IPS DF 6.9 (cell line): ENCODE data around the gene DISP3.

ENCODE experiments used
- DNase-seq: peaks from one replicate; pipeline ENCODE4 v3.0.0-alpha.2; 2013; ENCODE audit warnings: low read depth, low spot score
- H3K27ac ChIP-seq: one replicate; pipeline ENCODE4 v1.5.1; 2013; ENCODE audit warnings: low read length, control low read depth
- H3K27me3 ChIP-seq: 2 replicates; pipeline ENCODE4 v1.6.1; 2013; ENCODE audit warnings: mild to moderate bottlenecking, low read length; ENCODE audit not compliant: control insufficient read depth, insufficient read depth
- H3K36me3 ChIP-seq: 2 replicates; pipeline ENCODE4 v1.6.1; 2013; ENCODE audit warnings: low read length; ENCODE audit not compliant: control insufficient read depth, insufficient read depth
- H3K4me1 ChIP-seq: 2 replicates; pipeline ENCODE4 v1.6.1; 2013; ENCODE audit warnings: low read length; ENCODE audit not compliant: control insufficient read depth, insufficient read depth
- H3K4me3 ChIP-seq: 2 replicates; pipeline ENCODE4 v1.5.1; 2013; ENCODE audit warnings: mild to moderate bottlenecking, low read length
- H3K9me3 ChIP-seq: 2 replicates; pipeline ENCODE4 v1.6.1; 2013; ENCODE audit warnings: low read length, inconsistent platforms; ENCODE audit not compliant: control insufficient read depth, insufficient read depth
- WGBS: extraction: QIAGEN DNeasy Blood & Tissue Kit; methylation state at CpG from one replicate; pipeline ENCODE4 v1.1.7; 2013; ENCODE audit warnings: mixed read lengths, missing lambda C conversion rate; ENCODE audit not compliant: insufficient read length, insufficient coverage; 5-methylcytosine and 5-hydroxymethylcytosine counted together

Gene DISP3

DNA sequence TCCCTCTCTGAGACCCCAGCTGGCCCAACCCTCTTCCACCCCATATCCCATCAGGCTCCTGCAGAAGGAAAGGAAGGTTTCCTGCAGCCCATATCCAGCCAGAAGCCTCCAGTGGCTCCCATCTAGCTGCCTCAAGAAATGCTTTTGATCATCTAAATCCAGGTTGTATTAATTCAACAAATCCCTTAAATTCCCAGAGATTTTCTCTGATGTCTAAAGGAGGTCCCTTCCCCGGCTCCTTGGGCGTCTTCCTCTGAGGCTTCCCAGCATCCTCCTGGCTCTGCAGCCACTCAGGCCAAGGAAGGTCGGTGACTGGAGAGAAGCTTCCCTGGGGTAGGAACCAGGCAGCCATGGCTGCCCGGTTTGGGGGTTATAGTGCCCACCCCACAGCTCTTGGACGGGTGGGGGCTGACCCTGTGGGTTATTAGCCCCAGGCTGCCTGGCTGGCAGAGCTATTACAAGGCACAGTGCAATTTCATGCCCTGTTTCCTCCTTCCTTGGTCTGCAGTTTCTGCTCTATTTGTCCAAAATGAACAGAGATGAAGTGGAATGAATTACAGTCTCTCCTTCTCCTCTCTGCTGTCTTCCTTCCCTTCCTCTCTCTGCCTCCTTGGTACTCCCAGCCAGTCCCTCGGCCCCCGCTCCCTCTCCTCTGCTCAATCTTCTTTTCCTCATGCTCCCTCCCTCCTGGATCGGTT is 34.8 kb upstream of the DISP3 start:
- Histone ChIP-seq H3K4me1 (no peaks in the 10 kb centered on the region), H3K9me3 (no peaks in the 10 kb centered on the region), H3K4me3 (no peak overlapping the region), H3K36me3 (peaks cover 3% of the 10 kb centered on the region; the same call in 1 of the 2 replicates), H3K27ac (no peak overlapping the region), H3K27me3 (no peaks in the 10 kb centered on the region)
- no peak for DNase-seq
- no CpG with 5 or more reads among the region's 8 CpGs for WGBS

DNA sequence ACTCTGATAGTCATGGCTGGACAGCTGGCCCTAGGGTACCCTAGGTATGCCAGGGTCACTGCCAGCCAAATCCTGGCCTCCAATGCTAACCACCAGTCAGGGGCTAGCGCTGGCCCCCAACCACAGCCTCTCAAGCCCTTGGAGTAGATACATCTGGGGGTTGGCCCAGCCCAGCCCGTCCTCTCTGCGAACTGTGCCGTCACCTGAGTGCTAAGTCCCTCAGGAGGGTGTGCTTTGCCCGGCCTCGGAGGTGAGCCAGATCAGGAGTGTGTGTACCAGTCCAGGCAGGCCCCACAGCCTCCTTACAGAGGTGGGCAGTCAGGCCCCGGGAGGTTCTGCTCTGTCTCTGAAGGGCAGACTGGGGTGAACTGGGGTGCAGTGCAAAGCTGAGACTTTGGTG is 34.0 kb upstream of the DISP3 start:
- no CpG with 5 or more reads among the region's 7 CpGs for WGBS
- Histone ChIP-seq H3K36me3 (peaks cover 3% of the 10 kb centered on the region; the same call in 1 of the 2 replicates), H3K9me3 (no peaks in the 10 kb centered on the region), H3K4me1 (no peaks in the 10 kb centered on the region), H3K27me3 (no peaks in the 10 kb centered on the region), H3K27ac (no peak overlapping the region), H3K4me3 (no peak overlapping the region)
- DNase-seq: no peak

DNA sequence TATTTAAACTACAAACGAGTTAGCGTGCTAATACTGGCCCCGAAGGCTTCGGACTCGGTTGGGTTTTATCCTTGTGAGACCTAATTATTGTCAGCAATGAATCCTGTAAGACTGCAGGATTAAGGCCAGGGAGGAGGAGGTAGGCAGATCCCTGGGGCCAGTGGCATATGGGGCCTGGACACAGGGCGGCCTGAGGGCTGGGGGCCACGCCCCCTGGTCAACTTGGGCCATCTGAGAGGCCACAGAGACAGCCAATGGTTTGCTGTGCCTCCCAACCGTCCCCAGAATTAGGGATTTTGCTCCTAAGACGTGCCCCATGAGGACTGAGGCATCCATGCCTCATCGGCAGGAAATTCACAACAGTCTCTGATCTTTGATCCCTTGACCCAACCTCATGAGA is 31.1 kb upstream of the DISP3 start:
- H3K4me3 ChIP-seq: no peak overlapping the region
- H3K27ac ChIP-seq: no peak overlapping the region
- DNase-seq: no peak
- H3K4me1 ChIP-seq: no peaks in the 10 kb centered on the region
- WGBS: no CpG with 5 or more reads among the region's 10 CpGs
- H3K9me3 ChIP-seq: no peaks in the 10 kb centered on the region
- no peaks in the 10 kb centered on the region for H3K36me3 ChIP-seq
- no peaks in the 10 kb centered on the region for H3K27me3 ChIP-seq

DNA sequence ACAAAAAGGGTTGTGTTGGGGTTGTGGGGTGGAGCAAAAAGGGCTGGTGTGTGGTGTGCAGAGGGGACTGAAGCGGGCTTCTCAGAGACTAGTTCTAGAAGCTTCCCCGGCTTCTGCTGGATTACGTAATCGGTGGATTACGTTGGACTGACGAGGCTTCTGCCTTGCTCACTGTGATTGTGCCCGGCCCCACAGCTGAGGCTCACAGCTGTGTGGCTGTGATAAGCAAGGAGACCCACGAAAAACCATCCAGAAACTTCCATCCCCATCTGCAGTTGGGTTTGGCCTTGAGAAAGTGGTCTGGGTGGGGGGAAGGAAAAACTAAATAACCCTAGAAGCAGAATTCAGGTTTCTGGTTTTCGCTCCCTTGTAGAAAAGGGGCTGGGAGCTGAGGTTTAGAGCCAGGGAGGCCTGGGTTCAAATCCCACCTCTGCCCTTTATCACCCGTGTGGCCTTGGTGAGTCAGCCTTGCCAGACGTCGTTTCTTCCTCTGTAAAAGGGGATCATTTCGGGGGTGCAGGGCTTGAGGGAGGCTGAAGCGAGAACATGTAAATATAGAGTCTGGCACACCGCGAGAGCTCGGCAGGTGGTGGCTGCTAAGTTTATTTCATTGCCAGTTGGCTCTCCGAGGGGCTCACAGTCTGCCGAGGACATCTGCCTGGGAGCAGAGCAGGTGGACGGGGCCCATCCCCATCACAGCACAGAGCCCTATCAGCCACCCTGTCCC is 30.4 kb upstream of the DISP3 start:
- no peaks in the 10 kb centered on the region for H3K4me1 ChIP-seq
- no peaks in the 10 kb centered on the region for H3K9me3 ChIP-seq
- no CpG with 5 or more reads among the region's 20 CpGs for WGBS
- no peak for DNase-seq
- no peak overlapping the region for H3K4me3 ChIP-seq
- H3K27ac ChIP-seq: no peak overlapping the region
- no peaks in the 10 kb centered on the region for H3K36me3 ChIP-seq
- H3K27me3 ChIP-seq: no peaks in the 10 kb centered on the region

DNA sequence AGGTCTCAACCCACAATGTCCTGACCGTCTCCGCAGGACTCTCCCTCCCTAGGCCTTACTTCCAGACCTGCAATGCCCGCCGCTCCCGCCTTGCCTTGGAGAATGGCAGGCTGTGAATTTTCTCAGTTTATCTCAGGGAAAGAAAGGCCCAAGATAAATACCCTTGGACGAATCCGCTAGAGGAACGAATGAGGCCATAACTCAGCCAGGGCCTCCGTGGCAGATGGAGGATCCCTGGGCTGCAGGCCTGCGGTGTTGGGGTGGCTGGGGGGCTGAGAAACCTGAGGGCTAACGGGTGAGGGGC is 29.9 kb upstream of the DISP3 start:
- no CpG with 5 or more reads among the region's 11 CpGs for WGBS
- no peak for DNase-seq
- H3K4me1 ChIP-seq: no peaks in the 10 kb centered on the region; the same call in 1 of the 2 replicates
- H3K4me3 ChIP-seq: no peak overlapping the region
- no peaks in the 10 kb centered on the region for H3K36me3 ChIP-seq
- no peaks in the 10 kb centered on the region for H3K27me3 ChIP-seq
- no peak overlapping the region for H3K27ac ChIP-seq
- no peaks in the 10 kb centered on the region for H3K9me3 ChIP-seq

DNA sequence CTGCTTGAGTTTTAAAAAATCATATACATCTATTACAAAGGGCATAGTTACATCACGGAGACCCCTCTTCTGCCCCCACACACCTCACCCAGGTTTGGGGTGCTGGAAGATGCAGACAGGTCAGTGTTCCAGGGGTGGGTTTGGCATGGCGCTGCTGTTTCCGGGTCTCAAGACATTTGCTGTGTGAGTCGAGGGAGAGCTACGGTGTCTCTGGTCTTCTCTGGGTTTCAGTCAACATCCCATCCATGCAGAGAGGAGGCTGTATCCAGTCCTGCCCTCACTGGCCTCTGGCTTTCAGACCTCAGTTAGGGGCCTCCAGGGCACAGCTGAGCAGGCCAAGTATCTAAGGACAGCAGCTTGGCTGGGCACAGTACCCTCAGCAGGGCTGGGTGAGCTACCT is 28.6 kb upstream of the DISP3 start:
- H3K4me1 ChIP-seq: no peaks in the 10 kb centered on the region; the same call in 1 of the 2 replicates
- no peaks in the 10 kb centered on the region for H3K9me3 ChIP-seq
- no peak overlapping the region for H3K27ac ChIP-seq
- H3K4me3 ChIP-seq: no peak overlapping the region
- H3K36me3 ChIP-seq: no peaks in the 10 kb centered on the region
- no peak for DNase-seq
- WGBS: no CpG with 5 or more reads among the region's 5 CpGs
- H3K27me3 ChIP-seq: no peaks in the 10 kb centered on the region

DNA sequence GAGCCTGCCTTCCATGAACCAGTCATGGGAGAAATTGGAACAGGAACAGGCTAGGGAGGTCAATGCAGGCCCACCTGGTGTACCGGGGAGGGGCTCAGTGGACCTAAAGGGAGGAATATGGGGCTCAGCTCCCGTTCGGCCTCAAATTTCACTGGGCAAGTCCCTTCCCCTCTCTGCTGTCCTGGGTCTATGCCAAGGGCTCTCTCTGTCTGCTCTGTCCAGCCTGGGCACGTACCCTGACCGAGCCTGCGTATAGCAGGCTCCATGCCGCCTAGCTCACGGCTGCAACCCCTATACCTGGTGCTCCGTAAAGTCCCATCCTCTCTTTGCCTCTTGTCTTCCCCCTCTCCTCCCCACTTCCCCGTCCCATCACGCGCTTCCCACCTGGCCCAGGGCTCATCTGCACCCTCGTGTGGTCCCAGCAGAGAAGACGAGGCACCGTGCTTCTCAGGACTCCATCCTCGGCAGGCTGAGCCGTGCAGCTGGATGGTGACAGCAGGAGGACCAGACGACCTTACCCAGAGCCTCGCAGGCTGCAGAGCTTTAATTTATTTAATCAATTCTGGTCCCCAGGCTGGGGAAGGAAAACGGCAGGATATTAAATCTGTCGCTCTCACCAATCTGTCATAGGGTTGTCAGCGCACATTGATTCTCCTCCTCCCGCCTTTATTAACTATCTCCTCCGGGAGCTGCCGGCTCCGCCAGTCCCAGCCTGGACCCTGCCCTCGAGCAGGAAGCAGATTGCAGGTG is 25.0 kb upstream of the DISP3 start:
- Histone ChIP-seq H3K36me3 (no peaks in the 10 kb centered on the region), H3K27me3 (no peaks in the 10 kb centered on the region), H3K9me3 (no peaks in the 10 kb centered on the region), H3K4me3 (no peak overlapping the region), H3K27ac (no peak overlapping the region), H3K4me1 (no peaks in the 10 kb centered on the region; the same call in 1 of the 2 replicates)
- DNase-seq: no peak
- no CpG with 5 or more reads among the region's 27 CpGs for WGBS

DNA sequence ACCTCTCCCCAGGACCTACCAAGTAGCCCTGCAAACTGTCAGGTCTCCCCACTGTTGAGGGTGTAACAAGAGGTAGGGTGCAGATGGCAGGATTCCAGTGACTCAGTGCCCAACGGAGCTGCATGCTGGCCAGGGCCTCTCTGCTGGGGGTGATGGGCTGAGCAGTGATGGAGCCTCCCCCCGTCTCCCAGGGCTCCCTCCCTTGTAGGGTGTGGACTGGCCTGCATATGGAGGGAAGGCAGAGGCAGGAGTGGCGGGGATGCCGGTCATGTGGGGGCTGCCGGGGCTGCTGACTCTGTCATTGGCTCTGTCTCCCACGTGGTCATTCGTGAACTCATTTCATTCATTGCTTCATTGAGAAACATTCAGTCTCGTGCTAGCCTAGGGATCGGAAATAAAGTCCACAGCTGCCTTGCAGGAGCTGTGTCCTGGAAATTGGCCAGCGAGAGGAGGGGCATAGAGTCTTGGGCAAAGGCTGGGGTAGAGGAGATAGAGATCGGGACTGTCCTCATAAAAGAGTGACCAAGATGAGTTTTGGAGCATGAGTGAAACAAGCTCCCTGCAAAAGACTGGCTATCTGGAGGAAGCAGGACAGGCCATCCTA is 22.9 kb upstream of the DISP3 start:
- WGBS: no CpG with 5 or more reads among the region's 11 CpGs
- Histone ChIP-seq H3K27ac (no peak overlapping the region), H3K4me3 (no peak overlapping the region), H3K9me3 (no peaks in the 10 kb centered on the region), H3K4me1 (no peaks in the 10 kb centered on the region; the same call in 1 of the 2 replicates), H3K27me3 (no peaks in the 10 kb centered on the region), H3K36me3 (no peaks in the 10 kb centered on the region)
- no peak for DNase-seq

DNA sequence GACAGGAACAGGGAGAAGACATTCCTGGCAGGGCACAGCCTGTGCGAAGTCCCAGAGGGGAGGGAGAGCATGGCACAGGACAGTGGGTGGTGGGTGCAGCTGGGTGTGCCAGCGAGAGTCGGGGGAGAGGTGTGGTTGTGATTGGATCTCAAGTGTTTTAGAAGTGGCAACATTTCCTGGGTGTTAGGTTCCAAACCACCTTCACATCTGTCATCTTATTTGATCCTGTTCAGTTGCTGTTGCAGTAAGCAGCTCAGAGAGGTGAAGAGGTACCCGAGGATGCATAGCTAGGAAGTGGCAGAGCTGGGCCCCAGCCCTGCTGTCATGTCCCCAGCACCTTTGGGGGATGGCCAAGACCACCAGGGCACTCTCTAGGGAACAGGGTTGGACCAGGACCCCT is 22.0 kb upstream of the DISP3 start:
- Histone ChIP-seq H3K4me1 (no peaks in the 10 kb centered on the region; the same call in 1 of the 2 replicates), H3K4me3 (no peak overlapping the region), H3K27me3 (no peaks in the 10 kb centered on the region), H3K36me3 (no peaks in the 10 kb centered on the region), H3K9me3 (no peaks in the 10 kb centered on the region), H3K27ac (no peak overlapping the region)
- DNase-seq: no peak
- WGBS: no CpG with 5 or more reads among the region's 4 CpGs

DNA sequence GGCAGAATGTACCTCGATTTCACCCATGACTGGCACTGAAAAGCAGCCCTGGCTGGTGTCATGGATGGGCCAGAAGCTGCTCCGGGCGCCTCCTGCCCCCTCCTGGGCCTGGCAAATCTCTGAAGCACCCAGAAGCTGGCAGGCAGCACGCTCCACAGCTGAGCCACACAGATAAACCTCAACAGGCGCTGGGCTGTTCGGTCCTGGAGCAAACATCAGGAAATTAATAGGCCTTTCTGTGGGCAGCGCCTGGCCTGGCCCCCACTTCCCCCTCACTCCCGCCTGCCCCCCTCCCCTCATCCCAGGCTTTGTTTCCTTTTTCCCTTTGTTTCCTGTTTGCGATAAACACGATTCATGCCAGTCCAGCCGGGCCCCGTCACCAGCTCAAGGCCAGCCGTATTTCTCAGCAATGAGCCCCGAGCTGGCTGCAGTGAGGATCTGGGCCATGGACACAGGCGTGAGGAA is 20.1 kb upstream of the DISP3 start:
- Histone ChIP-seq H3K27me3 (no peaks in the 10 kb centered on the region), H3K4me3 (no peak overlapping the region), H3K36me3 (no peaks in the 10 kb centered on the region), H3K9me3 (no peaks in the 10 kb centered on the region), H3K4me1 (no peaks in the 10 kb centered on the region; the same call in 1 of the 2 replicates), H3K27ac (no peak overlapping the region)
- DNase-seq: no peak
- no CpG with 5 or more reads among the region's 15 CpGs for WGBS
